Ovary (tissue), 3 donors: Measurements from ENCODE around the gene VPREB1.

Experiments
- EP300 ChIP-seq: sonication (generic); formaldehyde crosslinking; IDR thresholded peaks from one replicate; pipeline ENCODE4 v1.6.1; 2017; ENCODE audit warnings: antibody characterized with exemption
- POLR2A ChIP-seq: fragments of 450-650 bp; IDR thresholded peaks from one replicate; pipeline ENCODE4 v1.6.1; 2017; ENCODE audit warnings: antibody characterized with exemption, mild to moderate bottlenecking, moderate library complexity
- TF ChIP-seq, protein P1 (sequence below), 3 donors: fragments of 450-650 bp in 2 of 3; fragments of 200-600 bp in 1 of 3; IDR thresholded peaks; one replicate each; pipeline versions ENCODE4 v1.5.1 to v1.8.0; 2016 to 2022; ENCODE audit warnings: antibody characterized with exemption in 3 of 3, mild to moderate bottlenecking in 1 of 3
- donor health status: DM: no; HTN: no; CAD: no.

DNA sequence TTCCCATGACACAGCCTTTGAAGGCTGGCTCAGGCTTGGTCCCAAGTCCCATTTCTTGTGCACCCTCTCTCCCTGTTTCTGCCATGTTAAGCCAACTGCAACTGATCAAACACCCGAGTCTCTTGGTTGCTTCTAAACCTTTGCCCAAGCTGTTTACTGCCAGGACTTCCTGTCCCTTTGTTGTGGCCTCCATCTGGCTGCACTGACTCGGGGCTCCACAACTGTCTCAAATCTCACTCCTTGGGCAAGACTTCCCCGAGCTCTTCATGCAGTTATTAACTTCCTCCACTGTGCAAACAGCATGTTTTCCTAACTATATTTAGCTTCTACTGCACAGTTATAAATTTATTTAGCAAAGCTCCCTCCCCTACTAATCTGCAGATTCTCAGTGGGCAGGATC is 4.3 kb downstream of the VPREB1 start:
- TF ChIP-seq, protein P1, sequence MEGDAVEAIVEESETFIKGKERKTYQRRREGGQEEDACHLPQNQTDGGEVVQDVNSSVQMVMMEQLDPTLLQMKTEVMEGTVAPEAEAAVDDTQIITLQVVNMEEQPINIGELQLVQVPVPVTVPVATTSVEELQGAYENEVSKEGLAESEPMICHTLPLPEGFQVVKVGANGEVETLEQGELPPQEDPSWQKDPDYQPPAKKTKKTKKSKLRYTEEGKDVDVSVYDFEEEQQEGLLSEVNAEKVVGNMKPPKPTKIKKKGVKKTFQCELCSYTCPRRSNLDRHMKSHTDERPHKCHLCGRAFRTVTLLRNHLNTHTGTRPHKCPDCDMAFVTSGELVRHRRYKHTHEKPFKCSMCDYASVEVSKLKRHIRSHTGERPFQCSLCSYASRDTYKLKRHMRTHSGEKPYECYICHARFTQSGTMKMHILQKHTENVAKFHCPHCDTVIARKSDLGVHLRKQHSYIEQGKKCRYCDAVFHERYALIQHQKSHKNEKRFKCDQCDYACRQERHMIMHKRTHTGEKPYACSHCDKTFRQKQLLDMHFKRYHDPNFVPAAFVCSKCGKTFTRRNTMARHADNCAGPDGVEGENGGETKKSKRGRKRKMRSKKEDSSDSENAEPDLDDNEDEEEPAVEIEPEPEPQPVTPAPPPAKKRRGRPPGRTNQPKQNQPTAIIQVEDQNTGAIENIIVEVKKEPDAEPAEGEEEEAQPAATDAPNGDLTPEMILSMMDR (IDR thresholded peaks at IDR 0.05) = no peak
- TF ChIP-seq POLR2A = no peak
- no peak for TF ChIP-seq EP300
